Spleen (tissue), 7 donors: ENCODE measurements around the gene STXBP5.
A peak's percentile ranks its signal among the peaks of the same experiment; 100 is the strongest.

Experiments
- POLR2A ChIP-seq, 3 donors: fragments of 450-650 bp; IDR thresholded peaks; one replicate each; pipeline ENCODE4 v1.5.1; 2017; ENCODE audit warnings: antibody characterized with exemption in 3 of 3, mild to moderate bottlenecking in 1 of 3
- TF ChIP-seq, protein P1 (sequence below), 11 experiments: fragments of 200-600 bp in 7 of 11; fragments of 450-650 bp in 4 of 11; sonication (generic) in 4 of 11; IDR thresholded peaks in 8 of 11; conservative IDR thresholded peaks in 3 of 11; 1 replicate in 7 of 11; 2 replicates in 4 of 11; pipeline versions ENCODE4 v1.4.0 to v1.8.0; 2016 to 2021; ENCODE audit warnings: antibody characterized with exemption in 11 of 11, inconsistent platforms in 4 of 11, mild to moderate bottlenecking in 1 of 11
- donor health status: DM: no; HTN: no; CAD: no; lungs with moderate emphysema.
- donor health status: DM: no; HTN: no; CAD: no.
- donor health status: DM: no; HTN: no; CAD: no.

DNA sequence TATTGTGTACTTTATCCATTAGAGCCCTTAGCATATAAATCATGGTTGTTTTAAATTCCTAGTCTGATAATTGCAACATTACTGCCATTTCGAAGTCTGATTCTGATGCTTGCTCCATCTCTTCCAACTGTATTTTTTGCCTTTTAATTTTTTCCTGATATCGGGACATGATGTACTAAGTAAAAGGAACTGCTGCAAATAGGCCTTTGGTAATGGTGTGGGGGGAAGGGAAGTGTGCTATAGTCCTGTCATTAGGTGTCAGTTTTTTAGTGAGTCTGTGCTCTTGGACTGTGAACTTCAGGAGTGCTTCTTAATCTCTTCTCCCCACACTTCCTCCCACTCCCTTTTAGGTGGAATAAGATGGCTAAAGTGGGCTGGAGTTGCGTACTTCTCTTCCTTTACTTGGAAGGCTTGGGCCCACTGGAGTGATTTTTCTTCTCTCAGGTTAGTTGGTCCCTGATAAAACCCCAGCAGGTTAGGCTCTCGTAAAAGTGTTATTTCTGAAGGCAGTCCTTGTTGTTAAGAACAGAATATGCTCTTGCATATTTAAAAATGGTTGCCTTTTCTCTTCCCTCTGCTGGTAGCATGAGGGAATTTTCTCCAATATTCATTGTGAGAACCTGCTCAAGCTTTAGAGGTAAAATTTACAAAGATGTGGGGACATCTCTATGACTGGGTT, 18.1 kb downstream of the STXBP5 start:
- TF ChIP-seq, protein P1, sequence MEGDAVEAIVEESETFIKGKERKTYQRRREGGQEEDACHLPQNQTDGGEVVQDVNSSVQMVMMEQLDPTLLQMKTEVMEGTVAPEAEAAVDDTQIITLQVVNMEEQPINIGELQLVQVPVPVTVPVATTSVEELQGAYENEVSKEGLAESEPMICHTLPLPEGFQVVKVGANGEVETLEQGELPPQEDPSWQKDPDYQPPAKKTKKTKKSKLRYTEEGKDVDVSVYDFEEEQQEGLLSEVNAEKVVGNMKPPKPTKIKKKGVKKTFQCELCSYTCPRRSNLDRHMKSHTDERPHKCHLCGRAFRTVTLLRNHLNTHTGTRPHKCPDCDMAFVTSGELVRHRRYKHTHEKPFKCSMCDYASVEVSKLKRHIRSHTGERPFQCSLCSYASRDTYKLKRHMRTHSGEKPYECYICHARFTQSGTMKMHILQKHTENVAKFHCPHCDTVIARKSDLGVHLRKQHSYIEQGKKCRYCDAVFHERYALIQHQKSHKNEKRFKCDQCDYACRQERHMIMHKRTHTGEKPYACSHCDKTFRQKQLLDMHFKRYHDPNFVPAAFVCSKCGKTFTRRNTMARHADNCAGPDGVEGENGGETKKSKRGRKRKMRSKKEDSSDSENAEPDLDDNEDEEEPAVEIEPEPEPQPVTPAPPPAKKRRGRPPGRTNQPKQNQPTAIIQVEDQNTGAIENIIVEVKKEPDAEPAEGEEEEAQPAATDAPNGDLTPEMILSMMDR (IDR thresholded peaks at IDR 0.05 in 8 of 11, conservative IDR thresholded peaks at IDR 0.05 in 3 of 11), result peak in 7 of 11 experiments; percentile 17 to 40 (median 30)
- TF ChIP-seq POLR2A (IDR thresholded peaks at IDR 0.05), result no peak
